Sigmoid colon (tissue), 7 donors: ENCODE results near the gene PUS7L. TPM values are rescaled to one million over a fixed set of nuclear protein-coding genes. Genes with fewer than 3 reads are reported as not detected.

ENCODE experiments used
- DNase-seq: peaks from one replicate; pipeline ENCODE4 v3.0.0-alpha.2; 2019
- H3K27ac ChIP-seq, 4 donors: fragments of 200-600 bp; sonication (generic); one replicate each; pipeline ENCODE4 v1.5.1; 2016 to 2019; ENCODE audit warnings: mild to moderate bottlenecking in 1 of 4
- H3K27me3 ChIP-seq, 3 donors: fragments of 200-600 bp; sonication (generic); one replicate each; pipeline ENCODE4 v1.5.1; 2019; ENCODE audit warnings: mild to moderate bottlenecking in 1 of 3
- H3K36me3 ChIP-seq, 4 donors: fragments of 200-600 bp; sonication (generic); one replicate each; pipeline ENCODE4 v1.5.1; 2016 to 2019
- H3K4me1 ChIP-seq, 4 donors: fragments of 200-600 bp; sonication (generic); one replicate each; pipeline ENCODE4 v1.5.1; 2017 to 2019
- H3K4me3 ChIP-seq, 4 donors: fragments of 200-600 bp; sonication (generic); one replicate each; pipeline ENCODE4 v1.5.1; 2017 to 2019; ENCODE audit warnings: mild to moderate bottlenecking in 2 of 4, moderate library complexity in 1 of 4
- H3K9me3 ChIP-seq, 4 donors: fragments of 200-600 bp in 3 of 4; sonication (generic) in 3 of 4; one replicate each; pipeline versions ENCODE4 v1.5.1 to v1.6.1; 2013 to 2019
- CTCF ChIP-seq, 4 experiments: fragments of 450-650 bp in 3 of 4; fragments of 200-600 bp in 1 of 4; IDR thresholded peaks; one replicate each; pipeline ENCODE4 v1.5.1; 2016 to 2019; ENCODE audit warnings: antibody characterized with exemption in 4 of 4, mild to moderate bottlenecking in 3 of 4, moderate library complexity in 2 of 4
- EP300 ChIP-seq, 4 donors: sonication (generic); formaldehyde crosslinking; IDR thresholded peaks; one replicate each; pipeline ENCODE4 v1.6.1; 2017; ENCODE audit warnings: antibody characterized with exemption in 4 of 4
- POLR2A ChIP-seq, 2 donors: fragments of 450-650 bp; IDR thresholded peaks; one replicate each; pipeline ENCODE4 v1.6.1; 2016; ENCODE audit warnings: antibody characterized with exemption in 2 of 2, mild to moderate bottlenecking in 2 of 2, moderate library complexity in 2 of 2
- POLR2AphosphoS5 ChIP-seq, 4 donors: sonication (generic); formaldehyde crosslinking; IDR thresholded peaks; one replicate each; pipeline ENCODE4 v1.6.1; 2017; ENCODE audit warnings: antibody characterized with exemption in 4 of 4
- WGBS, 2 donors: extraction: QIAGEN DNeasy Blood & Tissue Kit; methylation state at CpG; one replicate each; pipeline ENCODE4 v1.1.7; 2013; 5-methylcytosine and 5-hydroxymethylcytosine counted together
- intact Hi-C: fragments of 100-400 bp; cut with DNase I; formaldehyde crosslinking; loops from one replicate; pipeline ENCODE4 v1.15.1; 2023
- polyA plus RNA-seq, 3 donors: library from polyadenylated mRNA; stranded (reverse); fragments of 200-250 nt; gene quantifications; one replicate each; pipeline ENCODE4 v1.2.3, GENCODE V29; 2013
- total RNA-seq, 4 donors: library from RNA; depleted of rRNA; stranded (reverse); fragments of >200 nt; gene quantifications; one replicate each; pipeline ENCODE4 v1.1.0, GENCODE V29; 2016
- donor health status: healthy with polysubstance abuse.
- donor health status: Bipolar disorder and iron deficiency.
- donor health status: healthy.

Gene PUS7L
- total and polyA plus RNA-seq, 7 donors, result 1.2 to 17.1 (median 6.3) TPM

DNA sequence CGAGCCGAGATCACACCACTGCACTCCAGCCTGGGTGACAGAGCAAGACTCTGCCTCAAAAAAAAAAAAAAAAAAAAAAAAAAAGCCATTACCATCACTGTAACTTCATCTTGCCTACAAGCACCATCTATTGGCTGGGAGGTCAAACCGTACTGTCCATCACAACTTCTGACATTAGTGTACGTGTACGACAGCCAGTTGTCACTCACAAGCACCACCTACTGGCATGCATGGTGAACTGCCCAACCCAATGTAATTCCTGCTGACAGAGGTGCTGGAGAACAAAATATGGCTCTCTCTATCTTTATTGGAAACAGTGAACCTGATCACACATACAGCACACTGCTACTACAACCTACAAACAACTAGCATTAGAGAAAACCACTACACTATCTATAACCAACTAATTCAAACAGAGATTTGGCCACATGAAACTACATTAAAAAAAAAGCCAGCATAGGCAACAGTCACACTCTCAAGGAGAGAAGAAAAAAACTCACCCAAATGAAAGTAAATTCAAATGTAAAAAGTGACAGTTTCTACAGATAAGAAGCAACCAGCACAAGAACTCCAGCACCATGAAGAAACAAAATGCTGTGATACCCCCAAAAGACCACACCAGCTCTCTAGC, 82.3 kb downstream of the PUS7L start:
- Histone ChIP-seq H3K27me3 (no peaks in the 10 kb centered on the region), H3K27ac (no peak overlapping the region), H3K9me3 (no peaks in the 10 kb centered on the region), H3K4me1 (no peaks in the 10 kb centered on the region), H3K4me3 (no peak overlapping the region), H3K36me3 (no peaks in the 10 kb centered on the region)
- no peak for DNase-seq
- intact Hi-C loops, result loop anchor here (10.0 kb wide), 1 partner anchor 579 kb away; no protein-coding TSS in a partner anchor
- TF ChIP-seq POLR2A (IDR thresholded peaks at IDR 0.05) (no peak), POLR2AphosphoS5 (IDR thresholded peaks at IDR 0.05) (no peak), CTCF (IDR thresholded peaks at IDR 0.05) (no peak), EP300 (IDR thresholded peaks at IDR 0.05) (no peak)
- 51 to 55% methylated on average over 5 of the region's 5 CpGs for WGBS, 2 donors

GRCh38 chr12:43675048-43675904, 83.3 kb downstream of the PUS7L start:
- TF ChIP-seq EP300 (IDR thresholded peaks at IDR 0.05) (no peak), CTCF (IDR thresholded peaks at IDR 0.05) (no peak), POLR2AphosphoS5 (IDR thresholded peaks at IDR 0.05) (no peak), POLR2A (IDR thresholded peaks at IDR 0.05) (no peak)
- H3K27ac ChIP-seq, result no peak overlapping the region
- no peaks in the 10 kb centered on the region for H3K9me3 ChIP-seq
- WGBS, 2 donors, result 67 to 80% methylated on average over 6 of the region's 6 CpGs
- H3K27me3 ChIP-seq, result no peaks in the 10 kb centered on the region
- intact Hi-C loops, result loop anchor here (10.0 kb wide), 1 partner anchor 580 kb away; no protein-coding TSS in a partner anchor
- H3K4me1 ChIP-seq, result no peaks in the 10 kb centered on the region
- H3K36me3 ChIP-seq, result no peaks in the 10 kb centered on the region
- DNase-seq, result no peak
- no peak overlapping the region for H3K4me3 ChIP-seq

DNA sequence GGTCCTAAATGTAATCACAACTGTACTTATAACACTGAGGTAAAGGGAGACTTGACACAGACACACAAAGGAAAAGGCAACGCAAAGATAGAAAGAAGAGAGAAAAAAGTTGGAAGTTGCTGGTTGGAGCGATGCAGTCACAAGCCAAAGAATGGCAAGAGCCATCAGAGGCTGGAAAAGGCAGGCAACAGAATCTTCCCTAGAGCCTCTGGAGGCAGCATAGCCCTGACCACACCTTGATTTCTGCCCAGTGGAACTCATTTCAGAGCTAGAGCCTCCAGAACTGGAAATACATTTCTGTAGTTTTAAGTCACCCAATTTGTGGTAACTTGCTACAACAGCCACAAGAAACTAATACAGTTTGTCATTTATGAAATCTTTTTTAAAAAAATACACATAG, 89.2 kb downstream of the PUS7L start:
- Histone ChIP-seq H3K9me3 (no peaks in the 10 kb centered on the region), H3K4me1 (no peaks in the 10 kb centered on the region), H3K27me3 (no peaks in the 10 kb centered on the region), H3K4me3 (no peak overlapping the region), H3K27ac (no peak overlapping the region), H3K36me3 (no peaks in the 10 kb centered on the region)
- TF ChIP-seq CTCF (IDR thresholded peaks at IDR 0.05) (no peak), POLR2AphosphoS5 (IDR thresholded peaks at IDR 0.05) (no peak), EP300 (IDR thresholded peaks at IDR 0.05) (no peak), POLR2A (IDR thresholded peaks at IDR 0.05) (no peak)
- WGBS, 2 donors, result 82 to 85% methylated on average over 2 of the region's 2 CpGs
- intact Hi-C loops, result no loop called here
- DNase-seq, result no peak

Other genes with a start within 250 kb of the PUS7L start
- not detected for gene ADAMTS20, start 206.6 kb downstream of the PUS7L start, total RNA-seq
- gene ADAMTS20, start 206.6 kb downstream of the PUS7L start, polyA plus RNA-seq, result not detected
- 10 to 100 TPM; 24.5 to 34.3 (median 26.5) TPM for gene IRAK4, start 161 bp upstream of the PUS7L start, total RNA-seq
- gene IRAK4, start 161 bp upstream of the PUS7L start, polyA plus RNA-seq, result 10 to 100 TPM; 11.1 to 15.5 (median 11.4) TPM
- gene TWF1, start 47.5 kb upstream of the PUS7L start, total RNA-seq, result 100 to 1,000 TPM in 2 of 4 donors, 10 to 100 TPM in 2; 72.6 to 133 (median 101) TPM
- 100 to 1,000 TPM in 2 of 3 donors, 10 to 100 TPM in 1; 63.8 to 168 (median 106) TPM for gene TWF1, start 47.5 kb upstream of the PUS7L start, polyA plus RNA-seq
- gene TMEM117, start 77.3 kb upstream of the PUS7L start, total RNA-seq, result 10 to 100 TPM; 17.5 to 21.4 (median 18.9) TPM
- gene TMEM117, start 77.3 kb upstream of the PUS7L start, polyA plus RNA-seq, result 1 to 10 TPM; 2.3 to 3.8 (median 3.0) TPM